H9 (cell line): ENCODE results near the gene ARHGEF16. TPM values are rescaled to one million over a fixed set of nuclear protein-coding genes. Genes with fewer than 3 reads are reported as not detected.

Experiments used
- DNase-seq: peaks from one replicate; pipeline ENCODE4 v3.0.0-alpha.2; 2017
- H2AFZ ChIP-seq: one replicate; pipeline ENCODE4 v1.6.1; 2013; ENCODE audit warnings: mild to moderate bottlenecking, low read length, control low read depth, moderate library complexity
- H2AK5ac ChIP-seq: 2 replicates; pipeline ENCODE4 v1.6.1; 2013; ENCODE audit warnings: low read length, control low read depth, mixed read lengths; ENCODE audit not compliant: insufficient read length
- H2BK120ac ChIP-seq: one replicate; pipeline ENCODE4 v1.6.1; 2013; ENCODE audit warnings: low read depth, mild to moderate bottlenecking, low read length, control low read depth, inconsistent platforms; ENCODE audit not compliant: poor library complexity, severe bottlenecking
- H2BK12ac ChIP-seq: 2 replicates; pipeline ENCODE4 v1.6.1; 2013; ENCODE audit warnings: low read length, control low read depth, mixed read lengths, low read depth; ENCODE audit not compliant: insufficient read length
- H2BK15ac ChIP-seq: 2 replicates; pipeline ENCODE4 v1.6.1; 2013; ENCODE audit warnings: low read depth, low read length, control low read depth
- H2BK20ac ChIP-seq: one replicate; pipeline ENCODE4 v1.6.1; 2013; ENCODE audit warnings: low read depth, mild to moderate bottlenecking, low read length, control low read depth, inconsistent platforms; ENCODE audit not compliant: poor library complexity, severe bottlenecking
- H2BK5ac ChIP-seq: 2 replicates; pipeline ENCODE4 v1.6.1; 2013; ENCODE audit warnings: low read length, control low read depth, mixed read lengths; ENCODE audit not compliant: insufficient read length
- H3K14ac ChIP-seq: 2 replicates; pipeline ENCODE4 v1.6.1; 2013; ENCODE audit warnings: low read length, control low read depth; ENCODE audit not compliant: insufficient read depth
- H3K18ac ChIP-seq: 2 replicates; pipeline ENCODE4 v1.6.1; 2013; ENCODE audit warnings: low read depth, mild to moderate bottlenecking, mixed read lengths, low read length, control low read depth; ENCODE audit not compliant: insufficient read length
- H3K23ac ChIP-seq: 2 replicates; pipeline ENCODE4 v1.6.1; 2013; ENCODE audit warnings: low read length, control low read depth, mixed read lengths, low read depth; ENCODE audit not compliant: insufficient read length
- H3K23me2 ChIP-seq: 2 replicates; pipeline ENCODE4 v1.6.1; 2013; ENCODE audit warnings: low read depth, mild to moderate bottlenecking, mixed read lengths, low read length, control low read depth; ENCODE audit not compliant: insufficient read length, poor library complexity, severe bottlenecking
- H3K27ac ChIP-seq: 2 replicates; pipeline ENCODE4 v1.5.1; 2013; ENCODE audit warnings: low read length, control low read depth, mixed read lengths, low read depth; ENCODE audit not compliant: insufficient read length
- H3K27me3 ChIP-seq: 2 replicates; pipeline ENCODE4 v1.6.1; 2013; ENCODE audit warnings: low read length, control low read depth, inconsistent platforms; ENCODE audit not compliant: insufficient read depth
- H3K4ac ChIP-seq: 2 replicates; pipeline ENCODE4 v1.6.1; 2013; ENCODE audit warnings: low read depth, mild to moderate bottlenecking, control low read depth, inconsistent platforms, low read length, moderate library complexity
- H3K4me1 ChIP-seq: 2 replicates; pipeline ENCODE4 v1.6.1; 2013; ENCODE audit warnings: low read length, control low read depth, inconsistent platforms; ENCODE audit not compliant: insufficient read depth
- H3K4me2 ChIP-seq: 2 replicates; pipeline ENCODE4 v1.6.1; 2013; ENCODE audit warnings: low read length, control low read depth, mixed read lengths; ENCODE audit not compliant: insufficient read length, insufficient read depth
- H3K56ac ChIP-seq: 2 replicates; pipeline ENCODE4 v1.6.1; 2013; ENCODE audit warnings: low read depth, mild to moderate bottlenecking, mixed read lengths, low read length, control low read depth; ENCODE audit not compliant: insufficient read length
- H3K79me1 ChIP-seq: 2 replicates; pipeline ENCODE4 v1.6.1; 2013; ENCODE audit warnings: low read depth, mild to moderate bottlenecking, moderate library complexity, low read length, control low read depth, inconsistent platforms; ENCODE audit not compliant: insufficient read depth, poor library complexity, severe bottlenecking
- H3K79me2 ChIP-seq: 2 replicates; pipeline ENCODE4 v1.6.1; 2013; ENCODE audit warnings: low read length, control low read depth, inconsistent platforms; ENCODE audit not compliant: insufficient read depth
- H3K9ac ChIP-seq: 2 replicates; pipeline ENCODE4 v1.6.1; 2013; ENCODE audit warnings: low read length, control low read depth, mixed read lengths; ENCODE audit not compliant: insufficient read length; ENCODE audit errors: extremely low read depth
- H3K9me3 ChIP-seq: one replicate; pipeline ENCODE4 v1.6.1; 2013; ENCODE audit warnings: low read depth, low read length, inconsistent platforms; ENCODE audit not compliant: control insufficient read depth
- H3T11ph ChIP-seq: one replicate; pipeline ENCODE4 v1.6.1; 2013; ENCODE audit warnings: mild to moderate bottlenecking, low read length, control low read depth, inconsistent platforms
- H4K20me1 ChIP-seq: one replicate; pipeline ENCODE4 v1.6.1; 2013; ENCODE audit not compliant: control insufficient read depth, insufficient read length, insufficient read depth
- H4K5ac ChIP-seq: 2 replicates; pipeline ENCODE4 v1.6.1; 2013; ENCODE audit warnings: low read depth, mild to moderate bottlenecking, mixed read lengths, low read length, control low read depth; ENCODE audit not compliant: insufficient read length
- H4K8ac ChIP-seq: replicated peaks from 2 replicates; pipeline ENCODE4 v1.6.1; 2013; ENCODE audit warnings: low read length, control low read depth, mixed read lengths, low read depth; ENCODE audit not compliant: insufficient read length
- H4K91ac ChIP-seq: 2 replicates; pipeline ENCODE4 v1.6.1; 2013; ENCODE audit warnings: low read depth, mild to moderate bottlenecking, moderate library complexity, mixed read lengths, low read length, control low read depth; ENCODE audit not compliant: insufficient read length
- H3K27ac Mint-ChIP-seq, 3 experiments: 2 replicates in 2 of 3; 3 replicates in 1 of 3; pipeline ENCODE4 v1.8.0; 2020 to 2021; ENCODE audit warnings: mixed read lengths in 3 of 3, mild to moderate bottlenecking in 1 of 3, moderate library complexity in 1 of 3
- H3K27me3 Mint-ChIP-seq: 2 replicates; pipeline ENCODE4 v1.8.0; 2021; ENCODE audit warnings: low read depth, mild to moderate bottlenecking, moderate library complexity, mixed read lengths
- H3K36me3 Mint-ChIP-seq, 3 experiments: 2 replicates in 2 of 3; 3 replicates in 1 of 3; pipeline ENCODE4 v1.8.0; 2020 to 2021; ENCODE audit warnings: low read depth in 3 of 3, mixed read lengths in 3 of 3; ENCODE audit not compliant: insufficient read depth in 1 of 3
- H3K4me1 Mint-ChIP-seq, 2 experiments: 2 replicates each; pipeline ENCODE4 v1.8.0; 2020; ENCODE audit warnings: mixed read lengths in 2 of 2
- H3K4me3 Mint-ChIP-seq, 2 experiments: 2 replicates in 1 of 2; 3 replicates in 1 of 2; pipeline ENCODE4 v1.8.0; 2020 to 2021; ENCODE audit warnings: mild to moderate bottlenecking in 2 of 2, mixed read lengths in 2 of 2, moderate library complexity in 1 of 2
- H3K9me3 Mint-ChIP-seq, 2 experiments: 2 replicates in 1 of 2; 3 replicates in 1 of 2; pipeline ENCODE4 v1.8.0; 2020; ENCODE audit warnings: mild to moderate bottlenecking in 2 of 2, mixed read lengths in 2 of 2, moderate library complexity in 1 of 2
- WGBS: extraction: QIAGEN DNeasy Blood & Tissue Kit; methylation state at CpG from one replicate; pipeline ENCODE4 v1.1.7; 2013; ENCODE audit warnings: missing lambda C conversion rate, low lambda C conversion rate, mixed read lengths; ENCODE audit not compliant: insufficient read length; ENCODE audit errors: extremely low coverage; 5-methylcytosine and 5-hydroxymethylcytosine counted together
- total RNA-seq: library from RNA; stranded (reverse); gene quantifications from 2 replicates; pipeline ENCODE4 v1.2.1, GENCODE V29; 2021
- TF ChIP-seq, protein P1 (sequence below): fragments of 200-600 bp; sonication (generic); conservative IDR thresholded peaks from 3 replicates; pipeline ENCODE4 v1.8.0; 2021; ENCODE audit warnings: antibody characterized with exemption, mild to moderate bottlenecking

The ARHGEF16 gene
- total RNA-seq, 1 experiment from 2014 or later: 48.5 TPM

DNA sequence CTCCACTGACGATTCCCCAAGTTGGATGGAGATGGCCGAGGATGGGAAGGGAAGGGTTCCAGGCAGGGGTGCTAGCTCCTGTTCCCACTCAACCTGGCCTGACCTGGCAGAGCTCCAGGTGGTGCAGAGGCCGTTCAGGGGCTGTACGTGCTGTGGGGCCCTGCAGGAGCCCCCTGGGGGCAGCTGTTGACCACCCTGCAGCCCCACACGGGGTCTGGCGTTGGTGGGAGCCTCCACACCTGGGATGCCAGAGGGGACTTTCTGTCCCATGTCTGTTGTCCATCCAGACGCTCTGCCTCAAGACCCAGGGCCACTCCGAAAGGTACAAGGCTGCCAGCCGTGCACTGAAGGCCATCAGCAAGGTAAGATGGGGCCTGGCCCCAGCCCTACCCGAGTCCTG is 20.0 kb downstream of the ARHGEF16 start:
- Histone ChIP-seq H2AK5ac (no peak overlapping the region), H3T11ph (no peak overlapping the region), H2BK12ac (no peak overlapping the region), H2AFZ (no peak overlapping the region), H3K18ac (no peak overlapping the region), H3K23me2 (no peaks in the 10 kb centered on the region), H2BK120ac (no peak overlapping the region), H3K79me1 (no peaks in the 10 kb centered on the region), H3K14ac (no peak overlapping the region), H3K23ac (no peak overlapping the region), H4K91ac (no peak overlapping the region), H3K9ac (no peak overlapping the region), H2BK20ac (no peak overlapping the region), H3K4ac (no peak overlapping the region), H3K9me3 (no peaks in the 10 kb centered on the region), H2BK15ac (no peak overlapping the region), H3K4me2 (no peak overlapping the region), H3K27ac (no peak overlapping the region), H3K79me2 (no peaks in the 10 kb centered on the region), H4K20me1 (peaks cover 4% of the 10 kb centered on the region), H3K4me1 (peaks cover 5% of the 10 kb centered on the region; the same call in 1 of the 2 replicates), H4K5ac (no peak overlapping the region), H3K27me3 (no peaks in the 10 kb centered on the region), H3K56ac (no peak overlapping the region), H4K8ac (no peak overlapping the region), H2BK5ac (no peak overlapping the region)
- Mint-ChIP-seq H3K27ac (no peak overlapping the region), H3K4me1 (peaks cover 13 to 16% of the 10 kb centered on the region in 2 experiments), H3K27me3 (no peaks in the 10 kb centered on the region), H3K36me3 (peaks cover 4 to 24% (median 21%) of the 10 kb centered on the region in 3 experiments; a peak in 5 of 7 replicates), H3K9me3 (no peaks in the 10 kb centered on the region), H3K4me3 (no peak overlapping the region)
- WGBS: no CpG with 5 or more reads among the region's 10 CpGs
- DNase-seq: no peak
- TF ChIP-seq, protein P1, sequence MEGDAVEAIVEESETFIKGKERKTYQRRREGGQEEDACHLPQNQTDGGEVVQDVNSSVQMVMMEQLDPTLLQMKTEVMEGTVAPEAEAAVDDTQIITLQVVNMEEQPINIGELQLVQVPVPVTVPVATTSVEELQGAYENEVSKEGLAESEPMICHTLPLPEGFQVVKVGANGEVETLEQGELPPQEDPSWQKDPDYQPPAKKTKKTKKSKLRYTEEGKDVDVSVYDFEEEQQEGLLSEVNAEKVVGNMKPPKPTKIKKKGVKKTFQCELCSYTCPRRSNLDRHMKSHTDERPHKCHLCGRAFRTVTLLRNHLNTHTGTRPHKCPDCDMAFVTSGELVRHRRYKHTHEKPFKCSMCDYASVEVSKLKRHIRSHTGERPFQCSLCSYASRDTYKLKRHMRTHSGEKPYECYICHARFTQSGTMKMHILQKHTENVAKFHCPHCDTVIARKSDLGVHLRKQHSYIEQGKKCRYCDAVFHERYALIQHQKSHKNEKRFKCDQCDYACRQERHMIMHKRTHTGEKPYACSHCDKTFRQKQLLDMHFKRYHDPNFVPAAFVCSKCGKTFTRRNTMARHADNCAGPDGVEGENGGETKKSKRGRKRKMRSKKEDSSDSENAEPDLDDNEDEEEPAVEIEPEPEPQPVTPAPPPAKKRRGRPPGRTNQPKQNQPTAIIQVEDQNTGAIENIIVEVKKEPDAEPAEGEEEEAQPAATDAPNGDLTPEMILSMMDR: no peak
